SU-DHL-6 (cell line): ENCODE data around the gene CCAR1.
"Not testable (repeated sequence)": the region's sequence is repeated elsewhere in the genome, so short reads cannot be mapped to it uniquely, and the experiment has no call there.

Experiments
- H2AFZ ChIP-seq: fragments of 200-600 bp; sonication (generic); 2 replicates; pipeline ENCODE4 v1.6.1; 2014; ENCODE audit warnings: low read depth, mild to moderate bottlenecking, moderate library complexity, mixed read lengths, antibody characterized with exemption, low read length; ENCODE audit not compliant: severe bottlenecking
- H3F3A ChIP-seq: fragments of 200-600 bp; shearing (Covaris generic); 2 replicates; pipeline ENCODE4 v1.6.0; 2016; ENCODE audit warnings: antibody characterized with exemption, mild to moderate bottlenecking; ENCODE audit not compliant: insufficient read depth
- H3K27ac ChIP-seq: fragments of 200-600 bp; sonication (generic); 2 replicates; pipeline ENCODE4 v1.5.1; 2016; ENCODE audit warnings: low read depth, mild to moderate bottlenecking, low read length, moderate library complexity, mixed read lengths
- H3K27me3 ChIP-seq: fragments of 200-600 bp; sonication (generic), shearing (Covaris generic); 2 replicates; pipeline ENCODE4 v1.6.0; 2014; ENCODE audit warnings: mild to moderate bottlenecking, low read length
- H3K36me3 ChIP-seq: fragments of 200-600 bp; sonication (generic); 2 replicates; pipeline ENCODE4 v1.6.1; 2014; ENCODE audit warnings: mild to moderate bottlenecking, low read length, mixed read lengths
- H3K4me2 ChIP-seq: fragments of 300-600, 200-600 bp; shearing (Covaris generic), sonication (generic); 2 replicates; pipeline ENCODE4 v1.6.0; 2014; ENCODE audit warnings: low read length, low read depth, mild to moderate bottlenecking; ENCODE audit not compliant: poor library complexity, severe bottlenecking
- H3K4me3 ChIP-seq: fragments of 200-600 bp; sonication (generic); 2 replicates; pipeline ENCODE4 v1.5.1; 2014; ENCODE audit warnings: antibody characterized with exemption, low read length, mild to moderate bottlenecking, mixed read lengths; ENCODE audit not compliant: insufficient read depth, poor library complexity, severe bottlenecking
- H3K79me2 ChIP-seq: fragments of 200-600 bp; sonication (generic); 2 replicates; pipeline ENCODE4 v1.6.1; 2014; ENCODE audit warnings: mild to moderate bottlenecking, low read length, moderate library complexity; ENCODE audit not compliant: insufficient read depth
- H3K9ac ChIP-seq: fragments of 200-600 bp; sonication (generic); 2 replicates; pipeline ENCODE4 v1.7.0; 2014; ENCODE audit warnings: mild to moderate bottlenecking, low read length
- H3K9me2 ChIP-seq: fragments of 200-600 bp; sonication (generic); replicated peaks from 2 replicates; pipeline ENCODE4 v1.6.1; 2014; ENCODE audit warnings: low read length; ENCODE audit not compliant: insufficient read depth
- H3K9me3 ChIP-seq: fragments of 200-600 bp; sonication (generic); 2 replicates; pipeline ENCODE4 v1.6.1; 2014; ENCODE audit warnings: low read length, mixed read lengths; ENCODE audit not compliant: insufficient read depth
- H4K20me1 ChIP-seq: fragments of 200-600 bp; sonication (generic); 2 replicates; pipeline ENCODE4 v1.6.1; 2014; ENCODE audit warnings: low read depth, mild to moderate bottlenecking, antibody characterized with exemption, low read length, moderate library complexity, mixed read lengths
- CTCF ChIP-seq: fragments of 200-600 bp; sonication (generic); IDR thresholded peaks from one replicate; pipeline ENCODE4 v1.5.1; 2017; ENCODE audit warnings: antibody characterized with exemption, mild to moderate bottlenecking, low read length, moderate library complexity; ENCODE audit not compliant: insufficient read depth, poor library complexity, severe bottlenecking
- EZH2phosphoT487 ChIP-seq: fragments of 200-600 bp; sonication (generic), shearing (Covaris generic); conservative IDR thresholded peaks from 2 replicates; pipeline ENCODE4 v1.6.1; 2018; ENCODE audit warnings: mild to moderate bottlenecking, antibody characterized with exemption, low read length, moderate library complexity, mixed read lengths

The CCAR1 gene

GRCh38 chr10:68759223-68759863 lies 38.3 kb downstream of the CCAR1 start:
- H3K36me3 ChIP-seq: peaks cover 46% of the 10 kb centered on the region
- no peaks in the 10 kb centered on the region for H3K79me2 ChIP-seq
- no peaks in the 10 kb centered on the region for H3K9me3 ChIP-seq
- H3K27ac ChIP-seq: no peak overlapping the region
- H3K27me3 ChIP-seq: no peaks in the 10 kb centered on the region
- no peak overlapping the region for H2AFZ ChIP-seq
- peaks cover 5% of the 10 kb centered on the region; the same call in 1 of the 2 replicates for H4K20me1 ChIP-seq
- TF ChIP-seq CTCF: no peak
- TF ChIP-seq EZH2phosphoT487: no peak
- H3K4me2 ChIP-seq: no peak overlapping the region
- no peak overlapping the region for H3K4me3 ChIP-seq
- H3K9ac ChIP-seq: no peak overlapping the region
- H3K9me2 ChIP-seq: no peaks in the 10 kb centered on the region
- peaks cover 6% of the 10 kb centered on the region; the same call in 1 of the 2 replicates for H3F3A ChIP-seq

GRCh38 chr10:68759967-68760366 lies 38.9 kb downstream of the CCAR1 start:
- TF ChIP-seq EZH2phosphoT487: no peak
- TF ChIP-seq CTCF: no peak
- H2AFZ ChIP-seq: no peak overlapping the region
- no peaks in the 10 kb centered on the region; the same call in 1 of the 2 replicates for H3F3A ChIP-seq
- H4K20me1 ChIP-seq: no peaks in the 10 kb centered on the region
- no peaks in the 10 kb centered on the region for H3K79me2 ChIP-seq
- H3K27ac ChIP-seq: no peak overlapping the region
- no peaks in the 10 kb centered on the region for H3K27me3 ChIP-seq
- no peak overlapping the region for H3K9ac ChIP-seq
- peaks cover 42% of the 10 kb centered on the region; the same call in 1 of the 2 replicates for H3K36me3 ChIP-seq
- no peak overlapping the region for H3K4me3 ChIP-seq
- H3K4me2 ChIP-seq: no peak overlapping the region
- H3K9me2 ChIP-seq: no peaks in the 10 kb centered on the region
- no peaks in the 10 kb centered on the region for H3K9me3 ChIP-seq

- not testable (repeated sequence) for H3K9me3 ChIP-seq, H3K27me3 ChIP-seq, H3K79me2 ChIP-seq, H4K20me1 ChIP-seq, H2AFZ ChIP-seq, H3K9me2 ChIP-seq, H3K9ac ChIP-seq, H3F3A ChIP-seq, H3K4me3 ChIP-seq, H3K4me2 ChIP-seq, H3K27ac ChIP-seq
- H3K36me3 ChIP-seq: peaks cover 46% of the 10 kb centered on the region
Measured at GRCh38 chr10:68767407-68767806, 46.4 kb downstream of the CCAR1 start.
